IPS-18c (cell line): ENCODE measurements around the gene ODC1.
"Not testable (repeated sequence)": the region's sequence is repeated elsewhere in the genome, so short reads cannot be mapped to it uniquely, and the experiment has no call there.

Source experiments
- H3K4me3 ChIP-seq: 2 replicates; pipeline ENCODE4 v1.7.0; 2013; ENCODE audit warnings: low read depth, mild to moderate bottlenecking, low read length, moderate library complexity; ENCODE audit not compliant: insufficient read depth
- H3K9me3 ChIP-seq: one replicate; pipeline ENCODE4 v1.6.1; 2013; ENCODE audit warnings: mild to moderate bottlenecking, low read length, moderate library complexity; ENCODE audit not compliant: control insufficient read depth, insufficient read depth

ODC1 gene

GRCh38 chr2:10447895-10448575 is at the start of gene ODC1:
TSS of gene ODC1 (minus strand) at chr2:10448327. CDS start at chr2:10445032, 3,295 bp downstream.
- Histone ChIP-seq H3K4me3 (peak within 1 kb of the TSS; percentile 64), H3K9me3 (no peaks in the 10 kb centered on the region)

- H3K9me3 ChIP-seq: peaks cover 3% of the 10 kb centered on the region
Measured at GRCh38 chr2:10497797-10498251, 49.7 kb upstream of the ODC1 start.

GRCh38 chr2:10495988-10496313 is 47.8 kb upstream of the ODC1 start:
- H3K9me3 ChIP-seq: no peaks in the 10 kb centered on the region
- no peak overlapping the region for H3K4me3 ChIP-seq

More at GRCh38 chr2:10497797-10498251, 49.7 kb upstream of the ODC1 start:
- no peak overlapping the region for H3K4me3 ChIP-seq

- Histone ChIP-seq H3K4me3 (no peak overlapping the region), H3K9me3 (no peaks in the 10 kb centered on the region)
Measured at GRCh38 chr2:10495311-10495987, 47.3 kb upstream of the ODC1 start.

- no peak overlapping the region for H3K4me3 ChIP-seq
- H3K9me3 ChIP-seq: no peaks in the 10 kb centered on the region
Measured at GRCh38 chr2:10494351-10495066, 46.4 kb upstream of the ODC1 start.

- H3K9me3 ChIP-seq: no peaks in the 10 kb centered on the region
- no peak overlapping the region for H3K4me3 ChIP-seq
Measured at GRCh38 chr2:10493634-10494281, 45.6 kb upstream of the ODC1 start.

GRCh38 chr2:10493075-10493633 is 45.0 kb upstream of the ODC1 start:
- no peak overlapping the region for H3K4me3 ChIP-seq
- no peaks in the 10 kb centered on the region for H3K9me3 ChIP-seq

- Histone ChIP-seq H3K9me3 (no peaks in the 10 kb centered on the region), H3K4me3 (no peak overlapping the region)
Measured at GRCh38 chr2:10490806-10491291, 42.7 kb upstream of the ODC1 start.

- Histone ChIP-seq H3K4me3 (no peak overlapping the region), H3K9me3 (no peaks in the 10 kb centered on the region)
Measured at GRCh38 chr2:10489842-10490555, 41.9 kb upstream of the ODC1 start.

- not testable (repeated sequence) for H3K4me3 ChIP-seq, H3K9me3 ChIP-seq
Measured at GRCh38 chr2:10488142-10488541, 40.0 kb upstream of the ODC1 start.

- not testable (repeated sequence) for H3K4me3 ChIP-seq, H3K9me3 ChIP-seq
Measured at GRCh38 chr2:10487741-10488104, 39.6 kb upstream of the ODC1 start.

- H3K4me3 ChIP-seq: no peak overlapping the region
- H3K9me3 ChIP-seq: no peaks in the 10 kb centered on the region
Measured at GRCh38 chr2:10487081-10487740, 39.1 kb upstream of the ODC1 start.

GRCh38 chr2:10486601-10487079 is 38.5 kb upstream of the ODC1 start:
- Histone ChIP-seq H3K4me3 (no peak overlapping the region), H3K9me3 (no peaks in the 10 kb centered on the region)

- no peak overlapping the region for H3K4me3 ChIP-seq
- H3K9me3 ChIP-seq: no peaks in the 10 kb centered on the region
Measured at GRCh38 chr2:10486091-10486490, 38.0 kb upstream of the ODC1 start.

GRCh38 chr2:10482913-10483312 is 34.8 kb upstream of the ODC1 start:
- no peak overlapping the region for H3K4me3 ChIP-seq
- no peaks in the 10 kb centered on the region for H3K9me3 ChIP-seq

GRCh38 chr2:10482460-10482859 is 34.3 kb upstream of the ODC1 start:
- H3K4me3 ChIP-seq: no peak overlapping the region
- no peaks in the 10 kb centered on the region for H3K9me3 ChIP-seq
